Cardiac muscle cell (in vitro differentiated cells and primary cell): ENCODE results near the gene RNGTT. TPM values are rescaled to one million over a fixed set of nuclear protein-coding genes. Genes with fewer than 3 reads are reported as not detected.

ENCODE experiments used
- DNase-seq, 2 donors: peaks; one replicate each; pipeline versions ENCODE4 v3.0.0 to v3.0.0-alpha.2; 2010 to 2017; ENCODE audit warnings: low read depth in 1 of 2, low spot score in 1 of 2
- H3K27ac ChIP-seq: fragments of 200-600 bp; sonication (generic); 2 replicates; pipeline ENCODE4 v1.5.1; 2016
- H3K27me3 ChIP-seq: fragments of 200-600 bp; sonication (generic); 2 replicates; pipeline ENCODE4 v1.6.0; 2016; ENCODE audit warnings: control low read depth
- H3K36me3 ChIP-seq: fragments of 200-600 bp; sonication (generic); 2 replicates; pipeline ENCODE4 v1.5.1; 2016; ENCODE audit warnings: control low read depth
- H3K4me1 ChIP-seq: fragments of 200-600 bp; sonication (generic); 2 replicates; pipeline ENCODE4 v1.8.1; 2017; ENCODE audit warnings: low read depth, mild to moderate bottlenecking, mixed run types
- H3K4me3 ChIP-seq: fragments of 200-600 bp; sonication (generic); 2 replicates; pipeline ENCODE4 v1.5.1; 2016; ENCODE audit warnings: mild to moderate bottlenecking
- H3K9me3 ChIP-seq: fragments of 200-600 bp; sonication (generic); 2 replicates; pipeline ENCODE4 v1.5.1; 2017; ENCODE audit warnings: low read depth, mild to moderate bottlenecking, control low read depth
- CTCF ChIP-seq: IDR thresholded peaks from 2 replicates; pipeline ENCODE4 v1.5.1; 2012; ENCODE audit warnings: low read depth, mild to moderate bottlenecking, low read length
- polyA plus RNA-seq: library from polyadenylated mRNA; unstranded; fragments of >200 nt; fragmentation: Nextera tagmentation; extraction: Ambion mirVana; gene quantifications from 2 replicates; pipeline ENCODE4 v1.2.1, GENCODE V29; 2016
- total RNA-seq: library from RNA; depleted of rRNA; stranded (reverse); fragments of >200 nt; gene quantifications from 2 replicates; pipeline ENCODE4 v1.2.3, GENCODE V29; 2016

RNGTT gene
- total and polyA plus RNA-seq, 2 experiments from 2014 or later: 10.9 to 12.5 TPM

GRCh38 chr6:88574031-88574430, 389.4 kb downstream of the RNGTT start:
- Histone ChIP-seq H3K36me3 (no peaks in the 10 kb centered on the region), H3K9me3 (no peaks in the 10 kb centered on the region), H3K4me3 (no peak overlapping the region), H3K27me3 (no peaks in the 10 kb centered on the region), H3K27ac (no peak overlapping the region), H3K4me1 (no peaks in the 10 kb centered on the region)
- TF ChIP-seq CTCF: no peak
- no peak for DNase-seq

GRCh38 chr6:88573561-88573960, 389.9 kb downstream of the RNGTT start:
- Histone ChIP-seq H3K36me3 (no peaks in the 10 kb centered on the region), H3K4me3 (no peak overlapping the region), H3K27me3 (no peaks in the 10 kb centered on the region), H3K27ac (no peak overlapping the region), H3K9me3 (no peaks in the 10 kb centered on the region), H3K4me1 (no peaks in the 10 kb centered on the region)
- no peak for DNase-seq
- no peak for TF ChIP-seq CTCF

GRCh38 chr6:88572449-88573139, 390.8 kb downstream of the RNGTT start:
- Histone ChIP-seq H3K4me1 (no peaks in the 10 kb centered on the region), H3K4me3 (no peak overlapping the region), H3K9me3 (no peaks in the 10 kb centered on the region), H3K27me3 (no peaks in the 10 kb centered on the region), H3K36me3 (no peaks in the 10 kb centered on the region), H3K27ac (no peak overlapping the region)
- DNase-seq: no peak
- no peak for TF ChIP-seq CTCF

- Histone ChIP-seq H3K27ac (no peak overlapping the region), H3K36me3 (no peaks in the 10 kb centered on the region), H3K4me1 (no peaks in the 10 kb centered on the region), H3K9me3 (no peaks in the 10 kb centered on the region), H3K27me3 (no peaks in the 10 kb centered on the region), H3K4me3 (no peak overlapping the region)
- no peak for TF ChIP-seq CTCF
- DNase-seq: no peak
Observed at GRCh38 chr6:88569959-88570358, 393.5 kb downstream of the RNGTT start.

- Histone ChIP-seq H3K4me3 (no peak overlapping the region), H3K9me3 (no peaks in the 10 kb centered on the region), H3K27me3 (no peaks in the 10 kb centered on the region), H3K36me3 (no peaks in the 10 kb centered on the region), H3K27ac (no peak overlapping the region), H3K4me1 (no peaks in the 10 kb centered on the region)
- no peak for TF ChIP-seq CTCF
- DNase-seq: no peak
Observed at GRCh38 chr6:88567696-88568095, 395.7 kb downstream of the RNGTT start.
